Colonic mucosa (tissue), 4 donors: ENCODE data around the gene GINS2. TPM values are rescaled to one million over a fixed set of nuclear protein-coding genes. Genes with fewer than 3 reads are reported as not detected.

Experiments
- DNase-seq: peaks from one replicate; pipeline ENCODE4 v3.0.0-alpha.2; 2020
- H3K27ac ChIP-seq: fragments of 200-600 bp; one replicate; pipeline ENCODE4 v1.8.0; 2021
- H3K27me3 ChIP-seq: fragments of 200-600 bp; one replicate; pipeline ENCODE4 v1.8.0; 2021
- H3K36me3 ChIP-seq: fragments of 200-600 bp; one replicate; pipeline ENCODE4 v1.8.0; 2021
- H3K4me1 ChIP-seq: fragments of 200-600 bp; one replicate; pipeline ENCODE4 v1.8.0; 2021; ENCODE audit warnings: mild to moderate bottlenecking
- H3K4me3 ChIP-seq: fragments of 200-600 bp; one replicate; pipeline ENCODE4 v1.8.0; 2021
- H3K9ac ChIP-seq, 2 donors: one replicate each; pipeline ENCODE4 v1.7.0; 2013; ENCODE audit warnings: control low read depth in 2 of 2, low read depth in 2 of 2, low read length in 2 of 2
- H3K9me3 ChIP-seq: fragments of 200-600 bp; one replicate; pipeline ENCODE4 v1.8.0; 2021
- intact Hi-C: fragments of 100-400 bp; cut with DNase I; formaldehyde crosslinking; loops from one replicate; pipeline ENCODE4 v1.14.1; 2022
- total RNA-seq, 2 donors: library from RNA; stranded (reverse); fragmentation: NEBNext Ultra II Directional in 1 of 2; extraction: Animal tissue kit (Norgen Biotek cat#: 25700) in 1 of 2; gene quantifications; one replicate each; pipeline ENCODE4 v1.2.1, GENCODE V29; 2021
- TF ChIP-seq, protein P1 (sequence below): fragments of 200-600 bp; IDR thresholded peaks from one replicate; pipeline ENCODE4 v1.8.0; 2022; ENCODE audit warnings: antibody characterized with exemption, mild to moderate bottlenecking
- donor health status: healthy.
- donor health status: DM: no; HTN: no; CAD: no.
- donor health status: DM: no; HTN: no; CAD: no.

Gene GINS2
- total RNA-seq, 2 donors from 2014 or later = 6.1 to 39.9 TPM

DNA sequence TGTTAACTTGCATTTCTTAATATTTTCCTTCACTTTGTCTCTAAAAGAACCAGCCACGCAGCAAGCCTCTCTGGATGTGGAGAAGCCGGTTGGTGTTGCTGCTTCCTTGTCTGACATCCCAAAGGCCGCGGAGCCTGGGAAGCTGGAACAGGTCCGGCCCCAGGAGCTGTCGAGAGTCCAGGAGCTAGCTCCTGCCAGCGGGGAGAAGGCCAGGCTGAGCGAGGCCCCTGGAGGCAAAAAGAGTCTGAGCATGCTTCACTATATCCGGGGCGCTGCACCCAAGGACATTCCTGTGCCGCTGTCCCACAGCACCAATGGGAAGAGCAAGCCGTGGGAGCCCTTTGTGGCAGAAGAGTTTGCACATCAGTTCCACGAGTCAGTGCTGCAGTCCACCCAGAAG lies 22.8 kb downstream of the GINS2 start:
- Histone ChIP-seq H3K27ac (no peak overlapping the region), H3K9ac (no peak overlapping the region), H3K27me3 (no peaks in the 10 kb centered on the region), H3K4me1 (no peaks in the 10 kb centered on the region), H3K4me3 (no peak overlapping the region), H3K36me3 (peaks cover 53% of the 10 kb centered on the region), H3K9me3 (no peaks in the 10 kb centered on the region)
- TF ChIP-seq, protein P1, sequence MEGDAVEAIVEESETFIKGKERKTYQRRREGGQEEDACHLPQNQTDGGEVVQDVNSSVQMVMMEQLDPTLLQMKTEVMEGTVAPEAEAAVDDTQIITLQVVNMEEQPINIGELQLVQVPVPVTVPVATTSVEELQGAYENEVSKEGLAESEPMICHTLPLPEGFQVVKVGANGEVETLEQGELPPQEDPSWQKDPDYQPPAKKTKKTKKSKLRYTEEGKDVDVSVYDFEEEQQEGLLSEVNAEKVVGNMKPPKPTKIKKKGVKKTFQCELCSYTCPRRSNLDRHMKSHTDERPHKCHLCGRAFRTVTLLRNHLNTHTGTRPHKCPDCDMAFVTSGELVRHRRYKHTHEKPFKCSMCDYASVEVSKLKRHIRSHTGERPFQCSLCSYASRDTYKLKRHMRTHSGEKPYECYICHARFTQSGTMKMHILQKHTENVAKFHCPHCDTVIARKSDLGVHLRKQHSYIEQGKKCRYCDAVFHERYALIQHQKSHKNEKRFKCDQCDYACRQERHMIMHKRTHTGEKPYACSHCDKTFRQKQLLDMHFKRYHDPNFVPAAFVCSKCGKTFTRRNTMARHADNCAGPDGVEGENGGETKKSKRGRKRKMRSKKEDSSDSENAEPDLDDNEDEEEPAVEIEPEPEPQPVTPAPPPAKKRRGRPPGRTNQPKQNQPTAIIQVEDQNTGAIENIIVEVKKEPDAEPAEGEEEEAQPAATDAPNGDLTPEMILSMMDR = no peak
- intact Hi-C loops = no loop called here
- DNase-seq = no peak

DNA sequence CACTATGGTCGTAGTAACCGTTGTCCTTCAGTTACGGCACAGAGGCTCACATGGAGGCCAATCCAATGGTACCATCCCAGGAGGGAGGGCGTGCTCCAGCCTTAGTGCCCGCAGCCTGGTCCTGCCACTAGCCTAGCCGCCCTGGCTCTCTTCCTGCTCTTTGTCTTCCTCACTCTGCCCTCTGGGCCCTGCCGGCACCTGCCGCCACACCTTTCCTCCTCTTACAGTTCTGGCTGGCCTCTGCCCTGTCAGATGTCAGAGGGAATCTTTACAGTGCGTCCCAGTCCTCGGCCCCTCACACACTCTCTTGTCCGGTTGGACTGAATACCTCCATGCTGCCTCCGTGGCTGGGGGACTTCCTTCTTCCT lies 23.4 kb downstream of the GINS2 start:
- intact Hi-C loops = no loop called here
- Histone ChIP-seq H3K27ac (no peak overlapping the region), H3K27me3 (no peaks in the 10 kb centered on the region), H3K9ac (no peak overlapping the region), H3K9me3 (no peaks in the 10 kb centered on the region), H3K4me3 (no peak overlapping the region), H3K36me3 (peaks cover 53% of the 10 kb centered on the region), H3K4me1 (no peaks in the 10 kb centered on the region)
- TF ChIP-seq, protein P1 = no peak
- DNase-seq = no peak

DNA sequence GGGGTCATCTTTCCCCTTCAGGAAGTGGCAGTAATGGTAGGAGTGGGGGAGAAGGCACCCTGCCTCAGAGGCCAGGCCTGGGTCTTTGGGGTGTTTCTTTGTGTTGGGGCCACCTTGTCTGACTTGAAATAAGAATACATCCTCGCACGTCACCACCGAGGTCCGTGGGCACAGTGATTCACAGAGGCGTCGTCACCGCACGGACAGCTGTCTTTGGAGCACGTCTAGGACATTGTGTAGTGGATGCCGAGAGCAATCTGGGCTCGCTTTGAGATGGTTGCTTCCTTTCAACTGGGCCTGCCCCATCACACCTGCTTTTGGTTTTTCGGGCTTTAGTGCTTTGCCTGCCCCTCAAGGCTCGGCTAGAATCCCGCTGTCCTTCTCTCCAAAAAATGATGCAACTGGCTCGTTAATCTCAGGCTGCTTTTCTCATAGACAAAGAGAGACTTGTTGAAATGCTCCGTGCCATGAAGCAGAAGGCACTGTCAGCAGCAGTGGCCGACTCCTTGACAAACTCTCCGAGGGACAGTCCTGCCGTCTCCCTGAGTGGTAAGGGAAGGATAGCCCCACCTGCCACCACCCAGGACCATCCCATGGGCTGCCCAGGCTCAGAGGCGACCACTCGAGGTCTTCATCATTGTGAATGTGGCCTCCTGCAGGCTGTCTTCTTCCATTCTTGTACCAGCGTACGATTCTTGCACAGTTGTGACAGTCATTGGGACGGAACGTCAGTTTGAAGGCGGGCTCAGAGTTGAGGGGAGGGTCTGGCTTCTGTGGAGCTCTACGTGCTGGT lies 24.0 kb downstream of the GINS2 start:
- Histone ChIP-seq H3K27ac (no peak overlapping the region), H3K4me1 (no peaks in the 10 kb centered on the region), H3K9ac (no peak overlapping the region), H3K9me3 (no peaks in the 10 kb centered on the region), H3K36me3 (peaks cover 53% of the 10 kb centered on the region), H3K27me3 (no peaks in the 10 kb centered on the region), H3K4me3 (no peak overlapping the region)
- TF ChIP-seq, protein P1 = no peak
- DNase-seq = no peak
- intact Hi-C loops = no loop called here

DNA sequence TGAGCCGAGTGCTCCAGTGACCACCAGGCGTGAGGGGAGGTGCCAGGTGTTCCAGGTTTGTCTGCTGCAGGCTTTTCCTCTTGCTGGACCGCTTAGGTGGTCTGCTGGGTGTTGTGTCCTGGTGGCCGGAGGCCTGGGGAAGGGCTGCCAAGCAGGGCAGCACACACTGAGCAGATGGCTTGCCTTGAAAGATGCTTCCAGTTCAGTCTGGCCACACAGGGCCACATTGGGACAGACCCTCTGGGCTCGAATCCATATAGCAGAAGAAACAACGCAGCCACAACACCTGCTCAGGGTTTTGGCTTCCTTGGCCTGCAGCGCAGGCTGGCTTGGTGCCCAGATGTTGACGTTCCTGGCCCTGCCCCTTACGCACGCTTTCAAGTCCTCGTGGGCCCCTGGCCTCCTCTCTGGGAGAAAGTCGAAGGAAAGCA lies 24.8 kb downstream of the GINS2 start:
- intact Hi-C loops = no loop called here
- no peak overlapping the region for H3K27ac ChIP-seq
- peaks cover 49% of the 10 kb centered on the region for H3K36me3 ChIP-seq
- no peaks in the 10 kb centered on the region for H3K4me1 ChIP-seq
- no peaks in the 10 kb centered on the region for H3K27me3 ChIP-seq
- no peak overlapping the region for H3K4me3 ChIP-seq
- TF ChIP-seq, protein P1 = no peak
- DNase-seq = no peak
- H3K9me3 ChIP-seq = no peaks in the 10 kb centered on the region
- no peak overlapping the region for H3K9ac ChIP-seq

DNA sequence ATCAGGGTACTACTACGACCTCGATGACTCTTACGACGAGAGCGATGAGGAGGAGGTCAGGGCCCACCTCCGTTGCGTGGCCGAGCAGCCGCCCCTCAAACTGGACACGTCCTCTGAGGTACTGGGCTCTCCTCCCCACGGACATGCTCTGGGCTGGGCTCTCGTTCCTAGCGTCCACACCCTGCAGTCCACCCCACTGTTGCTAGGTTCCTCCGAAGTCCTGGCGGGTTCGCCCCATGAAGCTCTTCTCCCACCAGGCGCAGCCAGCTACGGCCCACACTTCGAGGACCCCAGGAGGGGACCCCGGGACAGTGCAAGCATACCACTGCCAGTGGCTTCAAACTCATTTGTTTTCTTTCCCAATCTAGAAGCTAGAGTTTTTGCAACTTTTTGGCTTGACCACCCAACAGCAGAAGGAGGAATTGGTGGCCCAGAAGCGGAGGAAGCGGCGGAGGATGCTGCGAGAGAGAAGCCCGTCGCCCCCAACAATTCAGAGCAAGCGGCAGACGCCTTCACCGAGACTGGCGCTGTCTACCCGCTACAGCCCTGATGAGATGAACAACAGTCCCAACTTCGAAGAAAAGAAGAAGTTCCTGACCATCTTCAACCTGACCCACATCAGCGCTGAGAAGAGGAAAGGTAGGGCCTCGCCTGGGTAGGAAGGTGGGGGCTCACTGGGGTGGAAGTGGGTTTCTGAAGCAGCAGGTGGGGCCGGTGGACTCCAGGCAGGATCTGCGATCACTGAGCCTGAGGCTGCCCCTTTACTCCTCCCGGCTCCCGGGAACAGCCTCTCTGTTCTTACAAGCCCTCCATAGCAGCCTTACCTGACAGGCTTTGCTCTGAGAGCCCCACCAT lies 25.6 kb downstream of the GINS2 start:
- TF ChIP-seq, protein P1 = no peak
- no peak overlapping the region for H3K9ac ChIP-seq
- peaks cover 49% of the 10 kb centered on the region for H3K36me3 ChIP-seq
- DNase-seq = no peak
- no peak overlapping the region for H3K4me3 ChIP-seq
- no peaks in the 10 kb centered on the region for H3K9me3 ChIP-seq
- no peak overlapping the region for H3K27ac ChIP-seq
- intact Hi-C loops = no loop called here
- no peaks in the 10 kb centered on the region for H3K4me1 ChIP-seq
- H3K27me3 ChIP-seq = no peaks in the 10 kb centered on the region
